ENCODE data around the gene TMCC1. TPM values are rescaled to one million over a fixed set of nuclear protein-coding genes. Genes with fewer than 3 reads are reported as not detected.

The TMCC1 gene
- total RNA-seq, 6 experiments from 2014 or later, result 21.7 to 124 (median 25.2) TPM

GRCh38 chr3:129938140-129938930 lies 44.8 kb upstream of the TMCC1 start:
- intact Hi-C loops (cut with DNase I), result no loop called here
- 86% methylated on average over 7 of the region's 8 CpGs for WGBS (ENCODE audit: insufficient coverage, low coverage, low lambda C conversion rate, missing lambda C conversion rate)
- no peak overlapping the region for H3K27ac ChIP-seq
- H3K4me3 ChIP-seq, result no peak overlapping the region
- DNase-seq, result peak in 1 of 3 donors; percentile 20
- no peaks in the 10 kb centered on the region for H3K9me3 ChIP-seq
- no peak for ATAC-seq
- H3K27me3 ChIP-seq, result no peaks in the 10 kb centered on the region
- TF ChIP-seq POLR2A (IDR thresholded peaks at IDR 0.05) (no peak), CTCF (IDR thresholded peaks at IDR 0.05) (no peak)
- no peaks in the 10 kb centered on the region for H3K36me3 ChIP-seq
- no peaks in the 10 kb centered on the region for H3K4me1 ChIP-seq

- WGBS (ENCODE audit: insufficient coverage, low coverage, low lambda C conversion rate, missing lambda C conversion rate), result 100% methylated on average over 7 of the region's 9 CpGs
- intact Hi-C loops (cut with DNase I), result no loop called here
- no peak for TF ChIP-seq CTCF (IDR thresholded peaks at IDR 0.05)
- TF ChIP-seq POLR2A (IDR thresholded peaks at IDR 0.05), result no peak
- Histone ChIP-seq H3K9me3 (no peaks in the 10 kb centered on the region), H3K27me3 (no peaks in the 10 kb centered on the region), H3K4me3 (no peak overlapping the region), H3K4me1 (no peaks in the 10 kb centered on the region), H3K36me3 (no peaks in the 10 kb centered on the region), H3K27ac (no peak overlapping the region)
- ATAC-seq, result no peak
- peak in 1 of 3 donors; percentile 35 for DNase-seq
Observed at GRCh38 chr3:129937717-129938116, 44.2 kb upstream of the TMCC1 start.

GRCh38 chr3:129936757-129937156 lies 43.2 kb upstream of the TMCC1 start:
- no peaks in the 10 kb centered on the region for H3K9me3 ChIP-seq
- intact Hi-C loops (cut with DNase I), result no loop called here

GRCh38 chr3:129934234-129935123 lies 41.0 kb upstream of the TMCC1 start:
- Histone ChIP-seq H3K27ac (no peak overlapping the region), H3K27me3 (no peaks in the 10 kb centered on the region), H3K4me3 (peak overlapping the region in 2 of 3 donors; percentile 18 to 22), H3K36me3 (no peaks in the 10 kb centered on the region), H3K9me3 (no peaks in the 10 kb centered on the region), H3K4me1 (no peaks in the 10 kb centered on the region)
- TF ChIP-seq CTCF (IDR thresholded peaks at IDR 0.05) (peak; percentile 85 to 93 (median 90)), POLR2A (IDR thresholded peaks at IDR 0.05) (no peak)
- DNase-seq, result peak in 1 of 3 donors; percentile 55
- intact Hi-C loops (cut with DNase I), result no loop called here
- peak; percentile 70 to 84 (median 78) for ATAC-seq
- WGBS (ENCODE audit: insufficient coverage, low coverage, low lambda C conversion rate, missing lambda C conversion rate), result 17% methylated on average over 16 of the region's 20 CpGs

More at GRCh38 chr3:129936757-129937156, 43.2 kb upstream of the TMCC1 start:
- H3K4me3 ChIP-seq, result peak overlapping the region in 2 of 3 donors; percentile 23 to 26
- ATAC-seq, result peak; percentile 55 to 65 (median 60)
- WGBS (ENCODE audit: insufficient coverage, low coverage, low lambda C conversion rate, missing lambda C conversion rate), result 39% methylated on average over 6 of the region's 6 CpGs
- H3K27ac ChIP-seq, result no peak overlapping the region
- H3K4me1 ChIP-seq, result no peaks in the 10 kb centered on the region
- DNase-seq, result peak in 2 of 3 donors; percentile 35 to 51
- no peaks in the 10 kb centered on the region for H3K27me3 ChIP-seq
- H3K36me3 ChIP-seq, result no peaks in the 10 kb centered on the region
- TF ChIP-seq CTCF (IDR thresholded peaks at IDR 0.05) (no peak), POLR2A (IDR thresholded peaks at IDR 0.05) (no peak)

Data from right lobe of liver (tissue), 6 donors.